Endothelial cell of umbilical vein (primary cell): ENCODE results near the gene MYL3. TPM values are rescaled to one million over a fixed set of nuclear protein-coding genes. Genes with fewer than 3 reads are reported as not detected.

Experiments
- Bru-seq: library from RNA; stranded (reverse); fragments of 400-500 nt; gene quantifications from one replicate; lab custom pipeline; 2021; lab: Mats Ljungman, UMichigan
- BruChase-seq, 2 experiments: library from RNA; stranded (reverse); fragments of 400-500 nt; gene quantifications; one replicate each; lab custom pipeline; 2021; lab: Mats Ljungman, UMichigan
- BruUV-seq: library from RNA; stranded (reverse); fragments of 400-500 nt; replicated peaks from 2 replicates; lab custom pipeline; 2021; lab: Mats Ljungman, UMichigan
- CTCF ChIA-PET: fragments of 300-600, 350-600 bp; sonication (Branson Sonifier 250); formaldehyde crosslinking; loops from one replicate; lab custom pipeline; 2021; ENCODE audit warnings: antibody characterized with exemption, inconsistent platforms; lab: Charles Lee
- POLR2A ChIA-PET: fragments of 300-600, 350-600 bp; sonication (Branson Sonifier 250); formaldehyde crosslinking; loops from one replicate; lab custom pipeline; 2021; ENCODE audit warnings: antibody characterized with exemption, inconsistent platforms; lab: Charles Lee
- DNase-seq: peaks from one replicate; pipeline ENCODE4 v3.0.0-alpha.2; 2011; ENCODE audit warnings: low read depth, low spot score
- FAIRE-seq: peaks from 2 replicates; lab custom pipeline; 2011; peaks lifted over from hg19 to GRCh38; lab: Jason Lieb, UNC
- H2AFZ ChIP-seq: 2 replicates; pipeline ENCODE4 v1.6.0; 2012; ENCODE audit warnings: low read depth, low read length, control low read depth, inconsistent platforms
- H3K27ac ChIP-seq: 2 replicates; pipeline ENCODE4 v1.5.1; 2011; ENCODE audit warnings: low read depth, mild to moderate bottlenecking, control low read depth, low read length, moderate library complexity; ENCODE audit not compliant: insufficient read depth
- H3K27me3 ChIP-seq, 2 experiments: 2 replicates each; pipeline versions ENCODE4 v1.6.0 to v1.6.1; 2011; ENCODE audit warnings: low read length in 2 of 2, mixed read lengths in 1 of 2; ENCODE audit not compliant: control insufficient read depth in 2 of 2, insufficient read depth in 2 of 2
- H3K36me3 ChIP-seq, 2 experiments: 2 replicates in 1 of 2; 3 replicates in 1 of 2; pipeline ENCODE4 v1.5.1; 2011; ENCODE audit warnings: low read length in 2 of 2, mild to moderate bottlenecking in 1 of 2, moderate library complexity in 1 of 2; ENCODE audit not compliant: control insufficient read depth in 2 of 2, insufficient read depth in 2 of 2; ENCODE audit errors: extremely low read depth in 1 of 2
- H3K4me1 ChIP-seq: 3 replicates; pipeline ENCODE4 v1.5.1; 2011; ENCODE audit warnings: mild to moderate bottlenecking, low read length; ENCODE audit not compliant: control insufficient read depth, insufficient read depth; ENCODE audit errors: extremely low read depth
- H3K4me2 ChIP-seq: 2 replicates; pipeline ENCODE4 v1.6.1; 2011; ENCODE audit warnings: low read length, control low read depth, mixed read lengths; ENCODE audit not compliant: insufficient read depth
- H3K4me3 ChIP-seq, 3 experiments: fragments of 200-600 bp in 1 of 3; sonication (generic), shearing (Covaris generic) in 1 of 3; replicated peaks in 1 of 3; 2 replicates each; pipeline ENCODE4 v1.5.1; 2011 to 2016; ENCODE audit warnings: control low read depth in 3 of 3, low read length in 3 of 3, mild to moderate bottlenecking in 2 of 3, inconsistent platforms in 1 of 3, low read depth in 1 of 3, moderate library complexity in 1 of 3; ENCODE audit not compliant: insufficient read depth in 1 of 3
- H3K79me2 ChIP-seq: 2 replicates; pipeline ENCODE4 v1.6.0; 2012; ENCODE audit warnings: low read length, inconsistent platforms; ENCODE audit not compliant: control insufficient read depth, insufficient read depth
- H3K9ac ChIP-seq: replicated peaks from 2 replicates; pipeline ENCODE3; 2011; ENCODE audit warnings: low read length, control low read depth; ENCODE audit not compliant: insufficient read depth; ENCODE audit errors: extremely low read depth
- H3K9me1 ChIP-seq: replicated peaks from 3 replicates; pipeline ENCODE4 v1.6.0; 2011; ENCODE audit warnings: mild to moderate bottlenecking, low read length; ENCODE audit not compliant: control insufficient read depth, insufficient read depth; ENCODE audit errors: extremely low read depth
- H3K9me3 ChIP-seq: replicated peaks from 2 replicates; pipeline ENCODE4 v1.5.1; 2012; ENCODE audit warnings: low read length, inconsistent platforms; ENCODE audit not compliant: control insufficient read depth, insufficient read depth
- H4K20me1 ChIP-seq: replicated peaks from 2 replicates; pipeline ENCODE3; 2011; ENCODE audit warnings: mild to moderate bottlenecking, low read length; ENCODE audit not compliant: control insufficient read depth, insufficient read depth; ENCODE audit errors: extremely low read depth
- CTCF ChIP-seq, 2 donors: IDR thresholded peaks; 1 replicate in 1 of 2; 2 replicates in 1 of 2; pipeline ENCODE4 v1.5.1; 2011; ENCODE audit warnings: low read length in 2 of 2, mild to moderate bottlenecking in 2 of 2, moderate library complexity in 2 of 2, control low read depth in 1 of 2, inconsistent platforms in 1 of 2, low read depth in 1 of 2; ENCODE audit not compliant: insufficient read depth in 1 of 2; ENCODE audit errors: extremely low read depth in 1 of 2
- EZH2 ChIP-seq: IDR thresholded peaks from 2 replicates; pipeline ENCODE4 v1.6.1; 2012; ENCODE audit warnings: borderline replicate concordance, low read depth, mild to moderate bottlenecking, moderate library complexity, low read length, inconsistent platforms; ENCODE audit not compliant: severe bottlenecking
- FOS ChIP-seq: IDR thresholded peaks from 2 replicates; pipeline ENCODE4 v1.6.1; 2011; ENCODE audit warnings: mild to moderate bottlenecking, low read length, moderate library complexity, borderline replicate concordance; ENCODE audit not compliant: insufficient read depth
- GATA2 ChIP-seq: IDR thresholded peaks from 2 replicates; pipeline ENCODE4 v1.7.0; 2011; ENCODE audit warnings: low read depth, mild to moderate bottlenecking, moderate library complexity, mixed read lengths, low read length; ENCODE audit not compliant: insufficient read length, insufficient read depth
- JUN ChIP-seq: IDR thresholded peaks from 2 replicates; pipeline ENCODE4 v1.6.1; 2011; ENCODE audit warnings: borderline replicate concordance, low read depth; ENCODE audit not compliant: insufficient read length, insufficient read depth
- MAX ChIP-seq: IDR thresholded peaks from 2 replicates; pipeline ENCODE4 v1.6.1; 2011; ENCODE audit not compliant: insufficient read depth, insufficient read length
- MYC ChIP-seq: IDR thresholded peaks from one replicate; pipeline ENCODE4 v1.6.1; 2011; ENCODE audit warnings: mild to moderate bottlenecking, low read depth, low read length
- POLR2A ChIP-seq: IDR thresholded peaks from 2 replicates; pipeline ENCODE4 v1.6.1; 2012; ENCODE audit warnings: low read depth, mild to moderate bottlenecking, control low read depth, low read length
- POLR2AphosphoS5 ChIP-seq: IDR thresholded peaks from 2 replicates; pipeline ENCODE4 v1.6.1; 2012; ENCODE audit warnings: low read depth, mild to moderate bottlenecking, control low read depth, low read length, moderate library complexity; ENCODE audit not compliant: insufficient read depth
- dilution Hi-C: fragments of 300-500 bp; cut with MboI; formaldehyde crosslinking; loops from one replicate; pipeline ENCODE4 v1.15.0; 2019; ENCODE audit warnings: low sequenced_read_pairs; ENCODE audit not compliant: extremely low pct_ligation_motif_present
- intact Hi-C: fragments of 100-400 bp; cut with micrococcal nuclease; formaldehyde crosslinking; loops from one replicate; pipeline ENCODE4 v1.10.0; 2022
- long read RNA-seq: library from polyadenylated mRNA; stranded (forward); transcript quantifications from one replicate; pipeline ENCODE4 v2.0.0, GENCODE V29; 2021
- polyA minus RNA-seq, 3 experiments: library from RNA; depleted of rRNA, polyadenylated mRNA; stranded (reverse); fragments of >200 nt; gene quantifications; 1 replicate in 1 of 3; 2 replicates in 2 of 3; pipeline ENCODE4 v1.2.3, GENCODE V29; 2011
- polyA plus RNA-seq, 4 experiments: library from polyadenylated mRNA; depleted of rRNA in 3 of 4; stranded (reverse) in 3 of 4; unstranded in 1 of 4; fragments of >200 nt; gene quantifications; 2 replicates each; pipeline versions ENCODE4 v1.2.1 to v1.2.3, GENCODE V29; 2011 to 2012; ENCODE audit warnings: missing spikeins in 1 of 4
- total RNA-seq: library from RNA; stranded (reverse); gene quantifications from 2 replicates; pipeline ENCODE4 v1.2.3, GENCODE V29; 2021

MYL3 gene
- total RNA-seq (not detected in 2 replicates), polyA plus RNA-seq (not detected in 2 replicates), polyA minus RNA-seq (not detected in 2 replicates), Bru-seq, nascent RNA (not detected), BruChase-seq, experiment 1, labeled RNA remaining after a 6-hour chase (not detected), BruChase-seq, experiment 2, labeled RNA remaining after a 2-hour chase (not detected)
- polyA plus RNA-seq (2011; cell fraction: cytosol; rRNA removed), result not detected in 2 replicates
- not detected in 2 replicates for polyA plus RNA-seq (2011; cell fraction: nucleus; rRNA removed)
- not detected in 2 replicates for polyA plus RNA-seq (2012)
- polyA minus RNA-seq (2011; cell fraction: cytosol; rRNA and poly(A)+ RNA removed), result not detected
- not detected in 2 replicates for polyA minus RNA-seq (2011; cell fraction: nucleus; rRNA and poly(A)+ RNA removed)
- long read RNA-seq, result 0 reads

DNA sequence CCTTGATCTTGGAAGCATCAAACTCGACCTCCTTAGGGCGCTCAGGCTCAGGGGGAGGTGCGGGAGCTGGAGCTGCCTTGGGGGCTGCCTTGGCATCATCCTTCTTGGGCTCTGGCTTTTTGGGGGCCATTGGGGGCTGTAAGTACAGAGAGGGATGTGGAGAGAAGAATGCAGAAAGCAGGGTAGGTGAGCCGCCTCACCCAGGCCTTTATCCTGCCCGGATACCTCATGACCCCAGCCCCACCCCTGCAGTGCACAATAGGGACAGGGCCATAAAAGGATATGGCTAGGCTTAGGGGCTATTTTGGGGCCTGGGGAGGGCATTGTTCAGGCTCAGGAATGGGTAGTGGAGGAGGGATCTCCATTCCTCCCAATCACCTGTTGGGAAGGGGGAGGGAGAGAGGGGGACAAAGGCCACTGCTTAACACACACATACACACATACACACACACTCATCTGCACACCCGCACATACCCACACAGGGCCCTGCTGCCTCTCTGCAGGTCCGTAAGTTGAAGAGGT lies at the start of gene MYL3:
TSS of gene MYL3 (minus strand) at position 184 of the 522 bp plus-strand sequence. CDS start at position 130, 54 bp downstream.
- H3K9ac ChIP-seq, result no peak within 1 kb of the TSS
- H3K36me3 ChIP-seq, result no peaks in the 10 kb centered on the region
- no peaks in the 10 kb centered on the region for H3K9me1 ChIP-seq
- intact Hi-C loops, result no loop called here
- POLR2A ChIA-PET, result no interaction called here
- no peak for TF ChIP-seq JUN
- CTCF ChIA-PET, result interaction anchor here (1.4 to 1.5 kb wide), 3 partner anchors 8 to 46 kb away, joined by 4 to 10 read pairs (median 6); no protein-coding TSS in a partner anchor
- H3K9me3 ChIP-seq, result no peaks in the 10 kb centered on the region
- no peak for FAIRE-seq
- no peak within 1 kb of the TSS for H2AFZ ChIP-seq
- no peak for DNase-seq
- dilution Hi-C loops, result no loop called here
- H3K4me3 ChIP-seq, result no peak within 1 kb of the TSS
- no peaks in the 10 kb centered on the region for H4K20me1 ChIP-seq
- no peaks in the 10 kb centered on the region for H3K27me3 ChIP-seq
- no peaks in the 10 kb centered on the region for H3K4me1 ChIP-seq
- H3K4me2 ChIP-seq, result no peak within 1 kb of the TSS
- no peak within 1 kb of the TSS for H3K27ac ChIP-seq
- no TSS peak for BruUV-seq
- H3K79me2 ChIP-seq, result no peaks in the 10 kb centered on the region

DNA sequence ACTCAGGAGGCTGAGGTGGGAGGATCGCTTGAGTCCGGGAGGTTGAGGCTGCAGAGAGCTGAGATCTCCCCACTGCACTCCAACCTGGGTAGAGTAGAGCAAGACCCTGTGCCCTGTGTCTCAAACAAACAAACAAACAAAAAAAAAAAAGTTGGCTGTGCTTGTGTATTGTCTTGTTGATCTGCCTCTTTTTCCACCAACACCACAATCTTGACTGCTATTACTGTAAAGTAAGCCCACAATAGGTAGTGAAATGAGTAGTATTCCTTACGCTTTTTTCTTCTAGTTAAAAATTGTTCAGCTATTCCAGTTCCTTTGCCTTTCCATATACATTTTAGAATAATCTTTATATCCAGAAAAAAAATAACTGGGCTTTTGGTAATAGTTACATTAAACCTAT lies 49.7 kb upstream of the MYL3 start:
- TF ChIP-seq EZH2 (no peak), JUN (no peak), MYC (no peak), POLR2A (no peak), MAX (no peak), FOS (no peak), GATA2 (no peak), POLR2AphosphoS5 (no peak), CTCF (IDR thresholded peaks at IDR 0.05; ENCODE audit: extremely low read depth in 1 of 2, insufficient read depth in 1 of 2, low read depth in 1 of 2, low read length in 2 of 2) (no peak)
- no peaks in the 10 kb centered on the region for H3K27me3 ChIP-seq
- no peak overlapping the region for H3K4me2 ChIP-seq
- no peaks in the 10 kb centered on the region for H3K36me3 ChIP-seq
- H3K4me3 ChIP-seq, result no peak overlapping the region
- H3K27ac ChIP-seq, result no peak overlapping the region
- POLR2A ChIA-PET, result interaction anchor here (0.7 kb wide), 1 partner anchor 360 kb away, joined by 6 read pairs; no protein-coding TSS in a partner anchor
- no peak for DNase-seq
- no peak for FAIRE-seq
- H3K4me1 ChIP-seq, result peaks cover 10% of the 10 kb centered on the region
- H2AFZ ChIP-seq, result no peak overlapping the region
- CTCF ChIA-PET, result interaction anchor here (0.6 to 2.5 kb wide), 7 partner anchors 10 to 64 kb away, joined by 3 to 10 read pairs (median 5); partner anchors contain the start of gene CCDC12
- no TSS peak for BruUV-seq
- dilution Hi-C loops (no loop called here), intact Hi-C loops (no loop called here)
- H3K9me3 ChIP-seq, result no peaks in the 10 kb centered on the region
- no peaks in the 10 kb centered on the region for H3K9me1 ChIP-seq
- H4K20me1 ChIP-seq, result no peaks in the 10 kb centered on the region
- H3K9ac ChIP-seq, result no peak overlapping the region
- no peaks in the 10 kb centered on the region for H3K79me2 ChIP-seq
